K562 (cell line): Measurements from ENCODE around the gene HSPB2. TPM values are rescaled to one million over a fixed set of nuclear protein-coding genes. Genes with fewer than 3 reads are reported as not detected.

Source experiments
- CBX2 ChIP-seq: fragments of 200-600 bp; sonication (generic); IDR thresholded peaks from one replicate; pipeline ENCODE4 v1.6.1; 2012; ENCODE audit warnings: mild to moderate bottlenecking, low read length, inconsistent platforms; ENCODE audit not compliant: insufficient read depth, poor library complexity, severe bottlenecking
- CBX3 ChIP-seq, 2 experiments: IDR thresholded peaks; 1 replicate in 1 of 2; 2 replicates in 1 of 2; pipeline ENCODE4 v1.6.1; 2012; ENCODE audit warnings: inconsistent platforms in 2 of 2, low read length in 2 of 2, borderline replicate concordance in 1 of 2, control low read depth in 1 of 2
- GABPA ChIP-seq: fragments of 200-800 bp; sonication (Bioruptor generic); conservative IDR thresholded peaks from 2 replicates; pipeline ENCODE4 v1.6.1; 2016; ENCODE audit warnings: low read depth, missing genetic modification characterization, missing compliant biosample characterization
- NEUROD1 ChIP-seq: fragments of 150-350 bp; IDR thresholded peaks from 2 replicates; pipeline ENCODE4 v1.6.1; 2014; ENCODE audit warnings: borderline replicate concordance, low read length, low read depth; ENCODE audit not compliant: partially characterized antibody
- NR2C1 ChIP-seq, 2 experiments: fragments of 450-650 bp; IDR thresholded peaks; 2 replicates each; pipeline ENCODE4 v1.6.1; 2017; ENCODE audit warnings: mild to moderate bottlenecking in 2 of 2, antibody characterized with exemption in 1 of 2, inconsistent platforms in 1 of 2, missing compliant biosample characterization in 1 of 2, missing genetic modification characterization in 1 of 2
- RB1 ChIP-seq: fragments of 450-650 bp; IDR thresholded peaks from 2 replicates; pipeline ENCODE4 v1.6.1; 2017; ENCODE audit warnings: low read depth, mild to moderate bottlenecking
- ZFP30 ChIP-seq: fragments of 250-450 bp; sonication (Bioruptor Pico); IDR thresholded peaks from 2 replicates; pipeline ENCODE4 v1.8.0; 2022; ENCODE audit warnings: moderate library complexity, mild to moderate bottlenecking, inconsistent platforms, borderline replicate concordance
- ZNF24 ChIP-seq: fragments of 450-650 bp; IDR thresholded peaks from 2 replicates; pipeline ENCODE4 v1.6.1; 2016
- ZNF282 ChIP-seq: sonication (generic); formaldehyde crosslinking; IDR thresholded peaks from 2 replicates; pipeline ENCODE4 v1.8.1; 2023; ENCODE audit warnings: missing genetic modification reagents
- ZNF347 ChIP-seq: fragments of 450-650 bp; formaldehyde crosslinking; IDR thresholded peaks from 2 replicates; pipeline ENCODE4 v1.4.0; 2020; ENCODE audit warnings: low read depth, mild to moderate bottlenecking, moderate library complexity
- ZNF444 ChIP-seq: fragments of 250-450 bp; sonication (Bioruptor Pico); IDR thresholded peaks from 2 replicates; pipeline ENCODE4 v1.4.0; 2020; ENCODE audit warnings: mild to moderate bottlenecking, moderate library complexity
- ZNF57 ChIP-seq: fragments of 450-650 bp; formaldehyde crosslinking; IDR thresholded peaks from 2 replicates; pipeline ENCODE4 v1.4.0; 2020; ENCODE audit warnings: mild to moderate bottlenecking, moderate library complexity
- polyA plus RNA-seq, 8 experiments: library from polyadenylated mRNA; depleted of rRNA in 4 of 8; stranded (reverse) in 5 of 8; unstranded in 3 of 8; fragments of >200 nt; fragmentation: Nextera tagmentation in 2 of 8; fragmentation: Illumina TruSeq in 1 of 8; extraction: Ambion mirVana in 2 of 8; extraction: Trizol in 1 of 8; gene quantifications; 2 replicates each; pipeline versions ENCODE4 v1.2.1 to v1.2.3, GENCODE V29; 2011 to 2014; ENCODE audit warnings: inconsistent platforms in 1 of 8, missing spikeins in 1 of 8
- total RNA-seq, 7 experiments: library from RNA; depleted of rRNA in 6 of 7; stranded (reverse); fragments of >200 nt in 6 of 7; fragmentation: Illumina TruSeq in 2 of 7; extraction: Trizol in 2 of 7; gene quantifications; 2 replicates each; pipeline versions ENCODE4 v1.2.1 to v1.2.3, GENCODE V29; 2011 to 2021; ENCODE audit warnings: low replicate concordance in 1 of 7
- TF ChIP-seq, protein P1 (sequence below): fragments of 450-650 bp; IDR thresholded peaks from 2 replicates; pipeline ENCODE4 v1.6.1; 2016; ENCODE audit warnings: borderline replicate concordance
- TF ChIP-seq, protein P2 (sequence below), 2 experiments: fragments of 450-650 bp in 1 of 2; IDR thresholded peaks; 2 replicates each; pipeline ENCODE4 v1.6.1; 2011 to 2017; ENCODE audit warnings: low read depth in 2 of 2, antibody characterized with exemption in 1 of 2, borderline replicate concordance in 1 of 2, low read length in 1 of 2, mild to moderate bottlenecking in 1 of 2, mixed read lengths in 1 of 2; ENCODE audit not compliant: control insufficient read depth in 1 of 2
- TF ChIP-seq, protein P3 (sequence below), 2 experiments: IDR thresholded peaks; 2 replicates each; pipeline ENCODE4 v1.6.1; 2011; ENCODE audit warnings: borderline replicate concordance in 1 of 2, control low read depth in 1 of 2, low read depth in 1 of 2, low read length in 1 of 2, mild to moderate bottlenecking in 1 of 2, mixed read lengths in 1 of 2, moderate library complexity in 1 of 2; ENCODE audit not compliant: insufficient read depth in 1 of 2, insufficient read length in 1 of 2, poor library complexity in 1 of 2, severe bottlenecking in 1 of 2; ENCODE audit errors: extremely low read depth in 1 of 2
- TF ChIP-seq, protein P4 (sequence below): fragments of 250-450 bp; sonication (Bioruptor Pico); IDR thresholded peaks from 2 replicates; pipeline ENCODE4 v1.8.0; 2022; ENCODE audit warnings: inconsistent platforms

HSPB2 gene
- total and polyA plus RNA-seq, 9 of the 15 experiments (the other 6 are each of a cell fraction or from before 2014, with no cell fraction given) = 0.06 to 0.35 (median 0.11) TPM; not detected in 5

DNA sequence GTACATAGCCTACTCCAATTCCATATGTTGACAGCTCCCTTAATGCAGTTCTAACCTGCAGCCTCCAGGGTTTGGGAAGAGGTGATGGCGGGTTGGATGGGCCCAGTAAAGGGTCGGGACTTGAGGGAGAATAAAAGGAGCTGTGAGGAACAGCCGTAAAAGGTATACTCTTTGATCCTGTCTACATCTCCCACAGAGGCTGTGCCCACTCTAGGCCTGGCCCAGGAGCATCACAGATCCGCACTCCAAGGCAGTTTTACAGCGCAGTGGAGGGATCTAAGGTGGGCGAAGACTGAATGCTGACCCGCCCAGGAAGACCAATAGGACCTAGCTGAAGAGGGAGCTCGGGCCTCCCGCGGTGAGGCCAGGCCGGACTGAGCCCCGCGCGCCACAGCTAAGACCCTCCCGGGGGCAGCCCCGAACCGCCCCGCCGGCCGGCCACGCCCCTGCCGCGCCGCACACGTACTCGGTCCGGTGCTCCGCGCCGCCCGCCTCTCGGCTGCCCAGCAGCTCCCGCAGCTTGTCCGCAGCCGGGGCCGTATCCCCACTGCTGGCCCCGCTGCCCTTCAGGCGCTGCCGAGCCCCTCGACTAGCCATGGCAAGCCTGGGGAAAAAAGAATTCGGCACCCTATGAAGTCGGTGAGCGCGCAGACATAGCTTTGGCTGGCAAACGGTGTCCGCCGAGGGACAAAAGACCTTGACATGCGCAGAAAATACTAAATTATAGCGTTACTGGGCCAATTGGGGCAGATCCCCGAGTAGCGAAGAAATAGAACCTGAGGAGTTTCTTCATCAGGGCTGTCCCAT is 41.4 kb upstream of the HSPB2 start, which contains the start of gene ALG9 (continued):
- TF ChIP-seq, protein P1, sequence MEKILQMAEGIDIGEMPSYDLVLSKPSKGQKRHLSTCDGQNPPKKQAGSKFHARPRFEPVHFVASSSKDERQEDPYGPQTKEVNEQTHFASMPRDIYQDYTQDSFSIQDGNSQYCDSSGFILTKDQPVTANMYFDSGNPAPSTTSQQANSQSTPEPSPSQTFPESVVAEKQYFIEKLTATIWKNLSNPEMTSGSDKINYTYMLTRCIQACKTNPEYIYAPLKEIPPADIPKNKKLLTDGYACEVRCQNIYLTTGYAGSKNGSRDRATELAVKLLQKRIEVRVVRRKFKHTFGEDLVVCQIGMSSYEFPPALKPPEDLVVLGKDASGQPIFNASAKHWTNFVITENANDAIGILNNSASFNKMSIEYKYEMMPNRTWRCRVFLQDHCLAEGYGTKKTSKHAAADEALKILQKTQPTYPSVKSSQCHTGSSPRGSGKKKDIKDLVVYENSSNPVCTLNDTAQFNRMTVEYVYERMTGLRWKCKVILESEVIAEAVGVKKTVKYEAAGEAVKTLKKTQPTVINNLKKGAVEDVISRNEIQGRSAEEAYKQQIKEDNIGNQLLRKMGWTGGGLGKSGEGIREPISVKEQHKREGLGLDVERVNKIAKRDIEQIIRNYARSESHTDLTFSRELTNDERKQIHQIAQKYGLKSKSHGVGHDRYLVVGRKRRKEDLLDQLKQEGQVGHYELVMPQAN = peak; percentile 32; the same call in 1 of the 2 replicates
- TF ChIP-seq RB1 (peak; percentile 90; the same call in 1 of the 2 replicates), ZNF282 (CRISPR knock-in tag) (no peak), CBX3 (IDR thresholded peaks at IDR 0.05; ENCODE audit: borderline replicate concordance in 1 of 2, low read length in 2 of 2) (no peak), ZFP30 (CRISPR knock-in tag) (no peak), ZNF347 (CRISPR knock-in tag) (no peak), CBX2 (no peak), NR2C1 (IDR thresholded peaks at IDR 0.05) (no peak), NR2C1 (tag; IDR thresholded peaks at IDR 0.05) (no peak), GABPA (tag) (no peak), ZNF57 (CRISPR knock-in tag) (no peak), ZNF24 (no peak), NEUROD1 (peak; percentile 41), ZNF444 (CRISPR knock-in tag) (no peak)
- TF ChIP-seq, protein P2, sequence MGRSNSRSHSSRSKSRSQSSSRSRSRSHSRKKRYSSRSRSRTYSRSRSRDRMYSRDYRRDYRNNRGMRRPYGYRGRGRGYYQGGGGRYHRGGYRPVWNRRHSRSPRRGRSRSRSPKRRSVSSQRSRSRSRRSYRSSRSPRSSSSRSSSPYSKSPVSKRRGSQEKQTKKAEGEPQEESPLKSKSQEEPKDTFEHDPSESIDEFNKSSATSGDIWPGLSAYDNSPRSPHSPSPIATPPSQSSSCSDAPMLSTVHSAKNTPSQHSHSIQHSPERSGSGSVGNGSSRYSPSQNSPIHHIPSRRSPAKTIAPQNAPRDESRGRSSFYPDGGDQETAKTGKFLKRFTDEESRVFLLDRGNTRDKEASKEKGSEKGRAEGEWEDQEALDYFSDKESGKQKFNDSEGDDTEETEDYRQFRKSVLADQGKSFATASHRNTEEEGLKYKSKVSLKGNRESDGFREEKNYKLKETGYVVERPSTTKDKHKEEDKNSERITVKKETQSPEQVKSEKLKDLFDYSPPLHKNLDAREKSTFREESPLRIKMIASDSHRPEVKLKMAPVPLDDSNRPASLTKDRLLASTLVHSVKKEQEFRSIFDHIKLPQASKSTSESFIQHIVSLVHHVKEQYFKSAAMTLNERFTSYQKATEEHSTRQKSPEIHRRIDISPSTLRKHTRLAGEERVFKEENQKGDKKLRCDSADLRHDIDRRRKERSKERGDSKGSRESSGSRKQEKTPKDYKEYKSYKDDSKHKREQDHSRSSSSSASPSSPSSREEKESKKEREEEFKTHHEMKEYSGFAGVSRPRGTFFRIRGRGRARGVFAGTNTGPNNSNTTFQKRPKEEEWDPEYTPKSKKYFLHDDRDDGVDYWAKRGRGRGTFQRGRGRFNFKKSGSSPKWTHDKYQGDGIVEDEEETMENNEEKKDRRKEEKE (IDR thresholded peaks at IDR 0.05; ENCODE audit: borderline replicate concordance in 1 of 2, control insufficient read depth in 1 of 2, low read depth in 2 of 2, low read length in 1 of 2) = no peak
- TF ChIP-seq, protein P3, sequence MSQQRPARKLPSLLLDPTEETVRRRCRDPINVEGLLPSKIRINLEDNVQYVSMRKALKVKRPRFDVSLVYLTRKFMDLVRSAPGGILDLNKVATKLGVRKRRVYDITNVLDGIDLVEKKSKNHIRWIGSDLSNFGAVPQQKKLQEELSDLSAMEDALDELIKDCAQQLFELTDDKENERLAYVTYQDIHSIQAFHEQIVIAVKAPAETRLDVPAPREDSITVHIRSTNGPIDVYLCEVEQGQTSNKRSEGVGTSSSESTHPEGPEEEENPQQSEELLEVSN (IDR thresholded peaks at IDR 0.05; ENCODE audit: borderline replicate concordance in 1 of 2, extremely low read depth in 1 of 2, insufficient read depth in 1 of 2, insufficient read length in 1 of 2, low read depth in 1 of 2, low read length in 1 of 2, poor library complexity in 1 of 2, severe bottlenecking in 1 of 2) = peak in 1 of 2 experiments; percentile 38
- TF ChIP-seq, protein P4, sequence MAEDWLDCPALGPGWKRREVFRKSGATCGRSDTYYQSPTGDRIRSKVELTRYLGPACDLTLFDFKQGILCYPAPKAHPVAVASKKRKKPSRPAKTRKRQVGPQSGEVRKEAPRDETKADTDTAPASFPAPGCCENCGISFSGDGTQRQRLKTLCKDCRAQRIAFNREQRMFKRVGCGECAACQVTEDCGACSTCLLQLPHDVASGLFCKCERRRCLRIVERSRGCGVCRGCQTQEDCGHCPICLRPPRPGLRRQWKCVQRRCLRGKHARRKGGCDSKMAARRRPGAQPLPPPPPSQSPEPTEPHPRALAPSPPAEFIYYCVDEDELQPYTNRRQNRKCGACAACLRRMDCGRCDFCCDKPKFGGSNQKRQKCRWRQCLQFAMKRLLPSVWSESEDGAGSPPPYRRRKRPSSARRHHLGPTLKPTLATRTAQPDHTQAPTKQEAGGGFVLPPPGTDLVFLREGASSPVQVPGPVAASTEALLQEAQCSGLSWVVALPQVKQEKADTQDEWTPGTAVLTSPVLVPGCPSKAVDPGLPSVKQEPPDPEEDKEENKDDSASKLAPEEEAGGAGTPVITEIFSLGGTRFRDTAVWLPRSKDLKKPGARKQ (CRISPR knock-in tag) = no peak
